ENCODE data around the gene BBS12.

BBS12 gene

GRCh38 chr4:122705009-122705408, 27.5 kb upstream of the BBS12 start:
- no peak overlapping the region for H3K4me3 ChIP-seq
- H3K27ac ChIP-seq: no peak overlapping the region
- TF ChIP-seq, protein P1, sequence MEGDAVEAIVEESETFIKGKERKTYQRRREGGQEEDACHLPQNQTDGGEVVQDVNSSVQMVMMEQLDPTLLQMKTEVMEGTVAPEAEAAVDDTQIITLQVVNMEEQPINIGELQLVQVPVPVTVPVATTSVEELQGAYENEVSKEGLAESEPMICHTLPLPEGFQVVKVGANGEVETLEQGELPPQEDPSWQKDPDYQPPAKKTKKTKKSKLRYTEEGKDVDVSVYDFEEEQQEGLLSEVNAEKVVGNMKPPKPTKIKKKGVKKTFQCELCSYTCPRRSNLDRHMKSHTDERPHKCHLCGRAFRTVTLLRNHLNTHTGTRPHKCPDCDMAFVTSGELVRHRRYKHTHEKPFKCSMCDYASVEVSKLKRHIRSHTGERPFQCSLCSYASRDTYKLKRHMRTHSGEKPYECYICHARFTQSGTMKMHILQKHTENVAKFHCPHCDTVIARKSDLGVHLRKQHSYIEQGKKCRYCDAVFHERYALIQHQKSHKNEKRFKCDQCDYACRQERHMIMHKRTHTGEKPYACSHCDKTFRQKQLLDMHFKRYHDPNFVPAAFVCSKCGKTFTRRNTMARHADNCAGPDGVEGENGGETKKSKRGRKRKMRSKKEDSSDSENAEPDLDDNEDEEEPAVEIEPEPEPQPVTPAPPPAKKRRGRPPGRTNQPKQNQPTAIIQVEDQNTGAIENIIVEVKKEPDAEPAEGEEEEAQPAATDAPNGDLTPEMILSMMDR (IDR thresholded peaks at IDR 0.05): no peak
- DNase-seq (ENCODE audit: low spot score): no peak

GRCh38 chr4:122705547-122706117, 26.9 kb upstream of the BBS12 start:
- no peak overlapping the region for H3K4me3 ChIP-seq
- DNase-seq (ENCODE audit: low spot score): no peak
- TF ChIP-seq, protein P1 (IDR thresholded peaks at IDR 0.05): no peak
- H3K27ac ChIP-seq: no peak overlapping the region

DNA sequence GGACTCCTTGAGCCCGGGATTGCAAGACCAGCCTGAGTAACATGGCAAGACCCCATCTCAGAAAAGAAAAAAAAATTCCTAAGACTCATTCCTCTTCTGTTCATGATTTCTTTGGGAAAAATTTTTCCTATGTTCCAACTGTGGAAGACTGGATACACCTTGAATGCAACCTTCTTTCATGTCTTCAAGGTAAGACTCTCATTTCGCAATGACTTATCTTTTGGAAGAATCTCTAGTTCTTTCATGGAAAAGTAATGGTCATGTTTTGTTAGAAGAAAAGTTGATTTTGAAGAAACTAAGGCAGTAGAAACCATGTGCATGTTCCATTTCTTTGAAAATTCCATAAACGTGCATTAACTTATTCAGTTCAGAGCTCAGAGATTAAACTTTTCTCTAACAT, 26.0 kb upstream of the BBS12 start:
- no peak for DNase-seq (ENCODE audit: low spot score)
- H3K4me3 ChIP-seq: no peak overlapping the region
- H3K27ac ChIP-seq: no peak overlapping the region
- TF ChIP-seq, protein P1 (IDR thresholded peaks at IDR 0.05): no peak

DNA sequence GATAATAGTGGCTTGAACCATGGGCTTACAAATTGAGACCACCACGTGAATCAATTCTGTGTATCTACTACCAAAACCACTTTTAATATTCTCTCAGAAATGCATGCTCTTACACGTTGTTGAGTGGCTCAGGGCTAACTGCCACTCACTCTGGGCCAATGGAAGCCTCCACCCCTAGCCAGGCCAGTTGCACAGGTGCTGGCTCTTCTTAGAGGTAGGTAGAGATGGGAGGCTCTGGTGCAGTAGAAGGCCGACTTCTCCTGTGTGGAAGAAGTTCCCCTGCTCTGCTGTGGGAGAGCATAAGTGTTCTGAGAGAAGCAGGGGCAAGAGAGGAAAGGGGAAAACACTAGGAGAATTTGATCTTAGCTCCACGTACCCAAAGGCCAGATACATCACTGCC, 25.0 kb upstream of the BBS12 start:
- no peak overlapping the region for H3K27ac ChIP-seq
- no peak overlapping the region for H3K4me3 ChIP-seq
- TF ChIP-seq, protein P1 (IDR thresholded peaks at IDR 0.05): no peak
- no peak for DNase-seq (ENCODE audit: low spot score)

- H3K4me3 ChIP-seq: no peak overlapping the region
- TF ChIP-seq, protein P1 (IDR thresholded peaks at IDR 0.05): no peak
- no peak for DNase-seq (ENCODE audit: low spot score)
- H3K27ac ChIP-seq: no peak overlapping the region
Measured at GRCh38 chr4:122709236-122709635, 23.3 kb upstream of the BBS12 start.

DNA sequence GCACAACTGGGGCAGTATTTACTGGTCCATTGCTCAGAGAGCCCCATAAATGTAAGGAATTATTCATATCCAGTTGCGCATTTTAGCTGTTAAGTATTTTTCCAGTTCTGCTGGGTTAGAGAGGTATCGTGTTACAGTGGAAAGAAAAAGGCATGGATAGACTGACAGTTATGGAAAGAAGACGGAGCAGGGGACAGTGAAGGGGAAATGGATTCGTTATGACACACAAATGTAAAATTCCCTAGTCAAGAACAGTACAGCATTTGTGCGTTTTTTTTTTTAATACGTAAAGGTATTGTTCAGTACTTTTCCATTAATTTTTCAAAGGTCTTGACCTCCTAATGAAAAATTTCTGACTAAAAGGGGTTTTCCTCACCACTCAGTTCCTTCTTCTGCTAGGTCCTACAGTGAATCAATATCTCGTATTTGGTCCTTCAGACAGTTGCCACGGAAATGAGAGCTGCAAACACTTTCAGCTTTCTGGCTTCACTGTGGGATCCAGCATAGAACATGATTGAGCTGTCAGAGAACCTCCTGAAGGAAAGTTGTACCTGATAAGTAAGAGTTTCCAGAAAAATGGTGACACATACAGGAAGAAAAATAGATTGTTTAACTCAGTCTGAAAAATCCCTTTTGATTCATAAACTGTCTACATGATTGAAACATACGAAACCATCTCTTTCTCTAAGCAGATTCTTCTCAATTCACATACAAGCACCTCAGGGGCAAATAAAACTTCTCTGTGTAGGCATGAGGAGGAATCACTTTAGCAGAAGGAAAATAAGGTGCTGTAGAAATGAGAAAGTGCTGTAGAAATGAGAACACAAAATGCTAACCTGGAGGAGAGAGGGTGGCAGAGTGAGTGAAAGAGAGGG, 21.8 kb upstream of the BBS12 start:
- TF ChIP-seq, protein P1 (IDR thresholded peaks at IDR 0.05): no peak
- Histone ChIP-seq H3K27ac (no peak overlapping the region), H3K4me3 (no peak overlapping the region)
- DNase-seq (ENCODE audit: low spot score): no peak

- TF ChIP-seq, protein P1 (IDR thresholded peaks at IDR 0.05): no peak
- Histone ChIP-seq H3K27ac (no peak overlapping the region), H3K4me3 (no peak overlapping the region)
- no peak for DNase-seq (ENCODE audit: low spot score)
Measured at GRCh38 chr4:122711919-122712318, 20.6 kb upstream of the BBS12 start.

All from coronary artery (tissue), 2 donors.